A673 (cell line): ENCODE measurements around the gene LTBP4.

Experiments used
- EZH2 ChIP-seq: fragments of 200-600 bp; sonication (generic); IDR thresholded peaks from 2 replicates; pipeline ENCODE4 v1.6.1; 2017; ENCODE audit warnings: borderline replicate concordance, low read depth, mild to moderate bottlenecking, mixed read lengths, antibody characterized with exemption, low read length; ENCODE audit not compliant: poor library complexity, severe bottlenecking
- TF ChIP-seq, protein P1 (sequence below): fragments of 300-800, 200-600 bp; sonication (generic); conservative IDR thresholded peaks from 2 replicates; pipeline ENCODE4 v1.5.1; 2017; ENCODE audit warnings: low read depth, mild to moderate bottlenecking, antibody characterized with exemption, low read length, moderate library complexity, mixed read lengths

DNA sequence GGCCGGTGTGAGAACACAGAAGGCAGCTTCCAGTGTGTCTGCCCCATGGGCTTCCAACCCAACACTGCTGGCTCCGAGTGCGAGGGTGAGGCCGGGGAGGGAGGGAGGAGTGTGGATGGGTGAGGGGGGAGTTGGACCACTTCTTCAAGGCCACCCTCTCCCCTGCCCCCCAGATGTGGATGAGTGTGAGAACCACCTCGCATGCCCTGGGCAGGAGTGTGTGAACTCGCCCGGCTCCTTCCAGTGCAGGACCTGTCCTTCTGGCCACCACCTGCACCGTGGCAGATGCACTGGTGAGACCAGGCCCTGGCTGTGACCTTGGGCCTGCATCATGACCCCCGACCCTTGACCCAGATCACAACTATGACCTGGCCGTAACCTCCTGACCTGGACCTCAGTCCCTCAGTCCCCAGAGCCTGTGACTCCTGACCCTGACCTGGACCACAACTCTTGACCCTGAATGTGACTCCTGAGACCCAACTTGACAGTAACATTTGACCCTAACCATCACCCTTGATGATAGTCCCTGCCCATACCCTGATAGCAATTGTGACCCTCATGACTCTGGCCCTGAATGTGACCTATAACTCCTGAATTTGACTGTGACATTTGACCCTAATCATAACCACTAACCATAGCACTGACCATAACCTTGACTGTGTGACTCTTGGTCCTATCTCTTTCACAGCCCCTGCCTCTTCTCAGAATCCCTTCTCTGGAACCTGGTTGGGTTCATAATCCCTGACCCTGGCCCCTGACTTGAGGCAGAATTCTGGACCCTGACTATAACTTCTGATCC, 10.9 kb downstream of the LTBP4 start:
- TF ChIP-seq, protein P1, sequence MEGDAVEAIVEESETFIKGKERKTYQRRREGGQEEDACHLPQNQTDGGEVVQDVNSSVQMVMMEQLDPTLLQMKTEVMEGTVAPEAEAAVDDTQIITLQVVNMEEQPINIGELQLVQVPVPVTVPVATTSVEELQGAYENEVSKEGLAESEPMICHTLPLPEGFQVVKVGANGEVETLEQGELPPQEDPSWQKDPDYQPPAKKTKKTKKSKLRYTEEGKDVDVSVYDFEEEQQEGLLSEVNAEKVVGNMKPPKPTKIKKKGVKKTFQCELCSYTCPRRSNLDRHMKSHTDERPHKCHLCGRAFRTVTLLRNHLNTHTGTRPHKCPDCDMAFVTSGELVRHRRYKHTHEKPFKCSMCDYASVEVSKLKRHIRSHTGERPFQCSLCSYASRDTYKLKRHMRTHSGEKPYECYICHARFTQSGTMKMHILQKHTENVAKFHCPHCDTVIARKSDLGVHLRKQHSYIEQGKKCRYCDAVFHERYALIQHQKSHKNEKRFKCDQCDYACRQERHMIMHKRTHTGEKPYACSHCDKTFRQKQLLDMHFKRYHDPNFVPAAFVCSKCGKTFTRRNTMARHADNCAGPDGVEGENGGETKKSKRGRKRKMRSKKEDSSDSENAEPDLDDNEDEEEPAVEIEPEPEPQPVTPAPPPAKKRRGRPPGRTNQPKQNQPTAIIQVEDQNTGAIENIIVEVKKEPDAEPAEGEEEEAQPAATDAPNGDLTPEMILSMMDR, result no peak
- TF ChIP-seq EZH2, result no peak
